GM12872 (cell line): ENCODE results near the gene CCDC197.

Source experiments
- CTCF ChIP-seq: IDR thresholded peaks from 3 replicates; pipeline ENCODE4 v1.5.1; 2011; ENCODE audit warnings: low read depth, mild to moderate bottlenecking, low read length, moderate library complexity; ENCODE audit not compliant: insufficient read depth

CCDC197 gene

GRCh38 chr14:93997916-93998870 is 1.1 kb downstream of the CCDC197 start:
- TF ChIP-seq CTCF: no peak

- no peak for TF ChIP-seq CTCF
Measured at GRCh38 chr14:93998871-93999403, 1.8 kb downstream of the CCDC197 start.

GRCh38 chr14:93999573-93999972 is 2.5 kb downstream of the CCDC197 start:
- TF ChIP-seq CTCF: no peak

- 0 out of 3 replicates have a peak, but pooled peaks have one; percentile 5 for TF ChIP-seq CTCF
Measured at GRCh38 chr14:94000267-94000666, 3.2 kb downstream of the CCDC197 start.

- TF ChIP-seq CTCF: no peak
Measured at GRCh38 chr14:94001016-94001415, 3.9 kb downstream of the CCDC197 start.

- TF ChIP-seq CTCF: peak; percentile 99
Measured at GRCh38 chr14:94001501-94002396, 4.6 kb downstream of the CCDC197 start.

- no peak for TF ChIP-seq CTCF
Measured at GRCh38 chr14:94003397-94003796, 6.3 kb downstream of the CCDC197 start.
